ENCODE measurements around the gene ANKAR. TPM values are rescaled to one million over a fixed set of nuclear protein-coding genes. Genes with fewer than 3 reads are reported as not detected.

The ANKAR gene
- total and polyA plus RNA-seq, 9 of the 15 experiments (the other 6 are each of a cell fraction or from before 2014, with no cell fraction given), result 0.04 to 0.52 (median 0.39) TPM

- no peak for TF ChIP-seq MGA (IDR thresholded peaks at IDR 0.05)
- no peak for TF ChIP-seq NRF1 (conservative IDR thresholded peaks at IDR 0.05 in 1 of 2, IDR thresholded peaks at IDR 0.05 in 1 of 2)
- TF ChIP-seq E4F1 (CRISPR knock-in tag; IDR thresholded peaks at IDR 0.05; ENCODE audit: borderline replicate concordance), result no peak
- no peak for TF ChIP-seq NR3C1 (CRISPR knock-in tag; IDR thresholded peaks at IDR 0.05)
- TF ChIP-seq MCM7 (IDR thresholded peaks at IDR 0.05), result no peak
- no peak for TF ChIP-seq EGR1 (conservative IDR thresholded peaks at IDR 0.05)
- no peak for TF ChIP-seq TRIM28 (IDR thresholded peaks at IDR 0.05)
- TF ChIP-seq, protein P1, sequence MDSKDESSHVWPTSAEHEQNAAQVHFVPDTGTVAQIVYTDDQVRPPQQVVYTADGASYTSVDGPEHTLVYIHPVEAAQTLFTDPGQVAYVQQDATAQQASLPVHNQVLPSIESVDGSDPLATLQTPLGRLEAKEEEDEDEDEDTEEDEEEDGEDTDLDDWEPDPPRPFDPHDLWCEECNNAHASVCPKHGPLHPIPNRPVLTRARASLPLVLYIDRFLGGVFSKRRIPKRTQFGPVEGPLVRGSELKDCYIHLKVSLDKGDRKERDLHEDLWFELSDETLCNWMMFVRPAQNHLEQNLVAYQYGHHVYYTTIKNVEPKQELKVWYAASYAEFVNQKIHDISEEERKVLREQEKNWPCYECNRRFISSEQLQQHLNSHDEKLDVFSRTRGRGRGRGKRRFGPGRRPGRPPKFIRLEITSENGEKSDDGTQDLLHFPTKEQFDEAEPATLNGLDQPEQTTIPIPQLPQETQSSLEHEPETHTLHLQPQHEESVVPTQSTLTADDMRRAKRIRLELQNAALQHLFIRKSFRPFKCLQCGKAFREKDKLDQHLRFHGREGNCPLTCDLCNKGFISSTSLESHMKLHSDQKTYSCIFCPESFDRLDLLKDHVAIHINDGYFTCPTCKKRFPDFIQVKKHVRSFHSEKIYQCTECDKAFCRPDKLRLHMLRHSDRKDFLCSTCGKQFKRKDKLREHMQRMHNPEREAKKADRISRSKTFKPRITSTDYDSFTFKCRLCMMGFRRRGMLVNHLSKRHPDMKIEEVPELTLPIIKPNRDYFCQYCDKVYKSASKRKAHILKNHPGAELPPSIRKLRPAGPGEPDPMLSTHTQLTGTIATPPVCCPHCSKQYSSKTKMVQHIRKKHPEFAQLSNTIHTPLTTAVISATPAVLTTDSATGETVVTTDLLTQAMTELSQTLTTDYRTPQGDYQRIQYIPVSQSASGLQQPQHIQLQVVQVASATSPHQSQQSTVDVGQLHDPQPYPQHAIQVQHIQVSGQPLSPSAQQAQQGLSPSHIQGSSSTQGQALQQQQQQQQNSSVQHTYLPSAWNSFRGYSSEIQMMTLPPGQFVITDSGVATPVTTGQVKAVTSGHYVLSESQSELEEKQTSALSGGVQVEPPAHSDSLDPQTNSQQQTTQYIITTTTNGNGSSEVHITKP (IDR thresholded peaks at IDR 0.05; ENCODE audit: partially characterized antibody), result no peak
- TF ChIP-seq NELFE (IDR thresholded peaks at IDR 0.05; ENCODE audit: insufficient read depth, insufficient read length), result no peak
- TF ChIP-seq PTRF (tag; IDR thresholded peaks at IDR 0.05), result no peak
Observed at GRCh38 chr2:189683348-189683747, 8.9 kb downstream of the ANKAR start (continued).

Data from K562 (cell line).